ENCODE measurements around the gene NUB1.

DNA sequence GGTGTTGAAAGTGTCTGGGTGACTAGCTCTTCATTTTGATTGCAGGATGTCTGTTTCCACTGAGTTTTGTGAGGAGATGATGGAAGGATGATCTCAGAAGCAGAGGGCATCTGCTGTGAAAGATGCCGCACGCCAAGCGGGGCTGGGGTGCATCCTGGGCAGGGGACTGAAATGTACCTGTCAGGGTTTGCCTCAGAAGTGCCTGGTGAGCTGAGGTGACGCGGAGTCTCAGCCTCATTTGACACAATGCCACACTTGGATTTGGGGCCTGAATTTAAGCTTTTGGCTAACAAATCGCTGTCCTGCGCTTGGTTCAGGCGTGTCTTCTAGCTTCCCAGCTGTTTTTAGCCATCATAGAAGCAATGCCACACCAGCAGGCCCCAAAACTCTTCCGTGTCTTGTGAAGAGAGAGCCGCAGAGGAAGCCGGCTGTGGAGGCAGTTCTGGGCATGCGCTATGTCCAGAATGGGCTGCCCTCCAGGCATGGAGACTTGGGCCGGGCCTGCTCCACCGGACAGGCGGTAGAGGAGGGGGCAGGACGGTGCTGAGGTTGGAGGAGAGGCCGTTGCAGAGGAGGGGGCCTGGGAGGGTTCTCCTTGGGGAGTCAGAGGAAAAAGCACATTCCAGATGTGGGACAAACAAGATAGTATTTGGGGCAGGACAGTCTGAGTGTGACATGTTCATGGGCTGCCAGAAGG is 37.0 kb downstream of the NUB1 start:
- TF ChIP-seq POLR2AphosphoS5 (IDR thresholded peaks at IDR 0.05) (no peak), EP300 (IDR thresholded peaks at IDR 0.05) (no peak)
- TF ChIP-seq, protein P1, sequence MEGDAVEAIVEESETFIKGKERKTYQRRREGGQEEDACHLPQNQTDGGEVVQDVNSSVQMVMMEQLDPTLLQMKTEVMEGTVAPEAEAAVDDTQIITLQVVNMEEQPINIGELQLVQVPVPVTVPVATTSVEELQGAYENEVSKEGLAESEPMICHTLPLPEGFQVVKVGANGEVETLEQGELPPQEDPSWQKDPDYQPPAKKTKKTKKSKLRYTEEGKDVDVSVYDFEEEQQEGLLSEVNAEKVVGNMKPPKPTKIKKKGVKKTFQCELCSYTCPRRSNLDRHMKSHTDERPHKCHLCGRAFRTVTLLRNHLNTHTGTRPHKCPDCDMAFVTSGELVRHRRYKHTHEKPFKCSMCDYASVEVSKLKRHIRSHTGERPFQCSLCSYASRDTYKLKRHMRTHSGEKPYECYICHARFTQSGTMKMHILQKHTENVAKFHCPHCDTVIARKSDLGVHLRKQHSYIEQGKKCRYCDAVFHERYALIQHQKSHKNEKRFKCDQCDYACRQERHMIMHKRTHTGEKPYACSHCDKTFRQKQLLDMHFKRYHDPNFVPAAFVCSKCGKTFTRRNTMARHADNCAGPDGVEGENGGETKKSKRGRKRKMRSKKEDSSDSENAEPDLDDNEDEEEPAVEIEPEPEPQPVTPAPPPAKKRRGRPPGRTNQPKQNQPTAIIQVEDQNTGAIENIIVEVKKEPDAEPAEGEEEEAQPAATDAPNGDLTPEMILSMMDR (IDR thresholded peaks at IDR 0.05): no peak
